Measurements from ENCODE around the gene ARF6.

Gene ARF6

DNA sequence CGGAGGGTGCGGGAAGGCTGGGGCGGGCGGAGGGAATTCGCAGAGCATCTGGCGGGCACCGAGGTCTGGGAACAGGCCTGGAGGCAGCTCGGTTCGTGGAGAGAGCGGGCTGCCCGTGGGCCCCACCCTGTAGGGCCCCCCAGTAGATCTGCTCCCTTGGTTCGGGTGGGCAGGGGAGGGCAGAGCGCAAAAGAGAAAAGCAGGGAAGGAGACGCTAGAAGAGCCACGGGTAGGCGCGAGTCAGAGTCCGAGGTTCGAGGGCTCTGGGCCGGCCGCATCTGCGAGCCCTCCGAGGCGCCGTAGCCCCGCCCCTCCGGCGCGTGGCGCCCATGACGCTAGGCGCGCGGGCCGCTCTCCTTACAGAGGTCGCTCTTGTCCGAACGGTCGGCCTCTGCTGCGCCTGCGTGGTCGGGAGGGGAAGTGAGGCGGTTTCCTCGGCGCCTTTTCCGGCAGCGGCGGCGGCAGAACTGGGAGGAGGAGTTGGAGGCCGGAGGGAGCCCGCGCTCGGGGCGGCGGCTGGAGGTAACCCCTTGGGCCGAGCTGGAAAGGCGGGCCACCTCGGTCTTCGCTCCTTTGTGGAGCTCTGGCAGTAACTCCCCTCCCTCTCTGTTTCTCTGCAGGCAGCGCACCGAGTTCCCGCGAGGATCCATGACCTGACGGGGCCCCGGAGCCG, at the start of gene ARF6:
ARF6 (plus strand) TSS at position 447 of the 673 bp plus-strand sequence. CDS start 655 bp downstream, outside the sequence.
- peak; percentile 99 for DNase-seq (ENCODE audit: extremely low read depth, insufficient read length)
- Histone ChIP-seq H3K36me3 (ENCODE audit: control insufficient read depth, insufficient read depth, low read length) (peaks cover 4% of the 10 kb centered on the region), H3K4me3 (replicated peaks; ENCODE audit: low read depth, low read length) (peak within 1 kb of the TSS; percentile 98), H3K27me3 (replicated peaks; ENCODE audit: control insufficient read depth, insufficient read depth, low read length) (no peaks in the 10 kb centered on the region)
- TF ChIP-seq, protein P1, sequence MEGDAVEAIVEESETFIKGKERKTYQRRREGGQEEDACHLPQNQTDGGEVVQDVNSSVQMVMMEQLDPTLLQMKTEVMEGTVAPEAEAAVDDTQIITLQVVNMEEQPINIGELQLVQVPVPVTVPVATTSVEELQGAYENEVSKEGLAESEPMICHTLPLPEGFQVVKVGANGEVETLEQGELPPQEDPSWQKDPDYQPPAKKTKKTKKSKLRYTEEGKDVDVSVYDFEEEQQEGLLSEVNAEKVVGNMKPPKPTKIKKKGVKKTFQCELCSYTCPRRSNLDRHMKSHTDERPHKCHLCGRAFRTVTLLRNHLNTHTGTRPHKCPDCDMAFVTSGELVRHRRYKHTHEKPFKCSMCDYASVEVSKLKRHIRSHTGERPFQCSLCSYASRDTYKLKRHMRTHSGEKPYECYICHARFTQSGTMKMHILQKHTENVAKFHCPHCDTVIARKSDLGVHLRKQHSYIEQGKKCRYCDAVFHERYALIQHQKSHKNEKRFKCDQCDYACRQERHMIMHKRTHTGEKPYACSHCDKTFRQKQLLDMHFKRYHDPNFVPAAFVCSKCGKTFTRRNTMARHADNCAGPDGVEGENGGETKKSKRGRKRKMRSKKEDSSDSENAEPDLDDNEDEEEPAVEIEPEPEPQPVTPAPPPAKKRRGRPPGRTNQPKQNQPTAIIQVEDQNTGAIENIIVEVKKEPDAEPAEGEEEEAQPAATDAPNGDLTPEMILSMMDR (IDR thresholded peaks at IDR 0.05; ENCODE audit: insufficient read depth, low read length, poor library complexity, severe bottlenecking), result no peak

DNA sequence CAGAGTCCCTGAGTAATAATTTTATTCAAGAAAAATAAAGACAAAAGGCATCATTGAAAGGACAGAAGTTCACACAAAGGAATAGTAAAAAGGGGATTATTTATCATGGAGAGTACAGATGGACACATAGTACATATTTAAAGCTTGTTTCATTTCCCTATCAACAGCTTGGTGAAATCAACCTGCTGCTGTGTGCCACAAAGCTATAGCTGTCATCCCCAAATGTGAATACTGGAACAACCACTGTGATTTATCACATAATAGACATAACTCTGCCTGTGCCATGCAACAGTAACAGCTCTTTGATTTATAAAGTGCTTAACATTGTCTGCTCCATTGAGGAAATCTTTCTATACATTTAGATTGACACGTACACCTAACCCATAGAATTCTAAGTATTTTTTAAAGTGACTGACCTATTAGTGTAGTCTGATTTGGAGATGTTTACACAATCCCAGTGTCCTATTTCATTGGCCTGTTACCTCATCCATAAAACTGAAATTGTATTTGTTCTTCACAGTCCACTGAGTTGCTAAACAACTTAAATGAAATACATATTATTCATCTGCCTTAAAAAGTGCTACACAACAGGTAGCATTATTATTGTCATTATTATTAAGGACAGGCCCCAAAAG, 43.6 kb upstream of the ARF6 start:
- H3K27me3 ChIP-seq (replicated peaks; ENCODE audit: control insufficient read depth, insufficient read depth, low read length), result no peaks in the 10 kb centered on the region

GRCh38 chr14:49851813-49852212, 41.1 kb upstream of the ARF6 start:
- no peak for DNase-seq (ENCODE audit: extremely low read depth, insufficient read length)
- Histone ChIP-seq H3K36me3 (ENCODE audit: control insufficient read depth, insufficient read depth, low read length) (peaks cover 2% of the 10 kb centered on the region; the same call in 1 of the 2 replicates), H3K27me3 (replicated peaks; ENCODE audit: control insufficient read depth, insufficient read depth, low read length) (no peaks in the 10 kb centered on the region), H3K4me3 (replicated peaks; ENCODE audit: low read depth, low read length) (peak overlapping the region; percentile 95)
- TF ChIP-seq, protein P1 (IDR thresholded peaks at IDR 0.05; ENCODE audit: insufficient read depth, low read length, poor library complexity, severe bottlenecking), result no peak

More for the DNA sequence above, 43.6 kb upstream of the ARF6 start:
- DNase-seq (ENCODE audit: extremely low read depth, insufficient read length), result no peak
- no peak overlapping the region for H3K4me3 ChIP-seq (replicated peaks; ENCODE audit: low read depth, low read length)
- TF ChIP-seq, protein P1 (IDR thresholded peaks at IDR 0.05; ENCODE audit: insufficient read depth, low read length, poor library complexity, severe bottlenecking), result no peak
- H3K36me3 ChIP-seq (ENCODE audit: control insufficient read depth, insufficient read depth, low read length), result peaks cover 3% of the 10 kb centered on the region

DNA sequence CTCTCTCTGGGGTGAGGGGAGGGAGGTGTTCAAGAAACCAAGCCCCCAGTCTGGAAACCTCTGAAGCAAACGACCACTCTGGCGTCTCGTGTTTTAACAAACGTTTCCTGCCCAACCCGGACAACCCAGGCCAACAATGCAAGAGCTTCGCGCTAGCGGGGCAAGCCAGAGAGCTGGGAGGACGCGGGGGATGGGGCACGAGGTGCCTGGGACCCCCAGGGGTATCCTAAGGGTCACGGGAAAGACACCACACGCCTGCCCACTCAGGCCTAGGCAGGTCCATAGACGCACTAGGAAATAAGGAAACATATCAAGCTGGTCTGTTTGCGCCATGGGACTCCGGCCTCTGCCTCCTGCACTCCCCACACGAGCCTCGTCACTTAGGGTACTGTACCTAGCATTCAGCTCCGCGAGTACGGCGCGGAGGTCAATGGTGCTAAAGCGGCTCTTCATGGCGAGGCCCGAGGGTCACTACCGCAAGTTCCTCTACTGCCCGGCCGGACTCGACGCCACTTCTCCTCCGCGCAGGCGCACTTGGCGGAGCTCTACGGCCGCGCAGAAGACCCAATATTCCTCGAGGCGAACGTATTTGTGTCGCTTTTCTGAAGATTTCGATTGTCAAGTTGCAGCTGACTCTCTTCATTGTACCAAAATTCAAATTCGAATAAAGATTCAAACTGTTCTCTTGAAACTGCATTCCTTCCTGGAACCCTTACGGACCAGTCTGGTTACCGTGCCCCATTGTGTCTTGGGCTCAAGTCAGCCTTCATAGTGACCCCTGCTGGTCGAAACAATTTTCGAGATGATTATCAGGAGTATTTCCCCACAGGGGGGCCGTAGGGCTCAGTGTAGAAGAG, 40.4 kb upstream of the ARF6 start, which contains the start of gene NEMF:
NEMF (minus strand) TSS at position 488 of the 857 bp plus-strand sequence; CDS start at position 453, 35 bp downstream.
- peak; percentile 88 for DNase-seq (ENCODE audit: extremely low read depth, insufficient read length)
- TF ChIP-seq, protein P1 (IDR thresholded peaks at IDR 0.05; ENCODE audit: insufficient read depth, low read length, poor library complexity, severe bottlenecking), result peak; percentile 82
- Histone ChIP-seq H3K27me3 (replicated peaks; ENCODE audit: control insufficient read depth, insufficient read depth, low read length) (no peaks in the 10 kb centered on the region), H3K4me3 (replicated peaks; ENCODE audit: low read depth, low read length) (peak within 1 kb of the TSS; percentile 95), H3K36me3 (ENCODE audit: control insufficient read depth, insufficient read depth, low read length) (peaks cover 2% of the 10 kb centered on the region; the same call in 1 of the 2 replicates)

DNA sequence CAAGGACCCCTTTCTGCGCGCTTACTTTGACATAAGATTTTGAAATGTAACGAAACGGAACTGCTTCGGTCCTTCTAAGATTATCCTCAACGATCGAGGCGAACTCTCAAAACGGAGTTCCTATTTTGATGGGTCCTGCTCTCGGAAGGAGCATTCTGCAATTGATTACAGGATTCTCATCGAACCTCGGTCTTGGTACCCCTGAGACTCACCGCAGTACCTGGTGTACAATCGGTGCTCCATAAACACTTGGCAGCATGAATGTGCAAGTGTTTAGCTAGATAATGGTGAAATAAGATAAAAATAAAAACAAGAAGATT, 39.8 kb upstream of the ARF6 start:
- TF ChIP-seq, protein P1 (IDR thresholded peaks at IDR 0.05; ENCODE audit: insufficient read depth, low read length, poor library complexity, severe bottlenecking), result no peak
- no peaks in the 10 kb centered on the region for H3K27me3 ChIP-seq (replicated peaks; ENCODE audit: control insufficient read depth, insufficient read depth, low read length)
- H3K36me3 ChIP-seq (ENCODE audit: control insufficient read depth, insufficient read depth, low read length), result peaks cover 2% of the 10 kb centered on the region; the same call in 1 of the 2 replicates
- DNase-seq (ENCODE audit: extremely low read depth, insufficient read length), result no peak
- H3K4me3 ChIP-seq (replicated peaks; ENCODE audit: low read depth, low read length), result peak overlapping the region; percentile 95
